Activated CD8-positive, alpha-beta memory T cell treated with anti-CD3 and anti-CD28 coated beads for 36 hours (primary cell): ENCODE results near the gene SYNJ1. TPM values are rescaled to one million over a fixed set of nuclear protein-coding genes. Genes with fewer than 3 reads are reported as not detected.
"Not testable (repeated sequence)": the region's sequence is repeated elsewhere in the genome, so short reads cannot be mapped to it uniquely, and the experiment has no call there.

Source experiments
- CTCF ChIA-PET: fragments of 350-600 bp; sonication (Branson Sonifier 250); formaldehyde crosslinking; loops from one replicate; lab custom pipeline; 2021; ENCODE audit warnings: antibody characterized with exemption; lab: Charles Lee
- POLR2A ChIA-PET: fragments of 350-600 bp; sonication (Branson Sonifier 250); formaldehyde crosslinking; loops from one replicate; lab custom pipeline; 2021; ENCODE audit warnings: antibody characterized with exemption; lab: Charles Lee
- total RNA-seq, 2 experiments: library from RNA; stranded (reverse); gene quantifications; one replicate each; pipeline ENCODE4 v1.2.3, GENCODE V29; 2021

Gene SYNJ1
- total RNA-seq = 10 to 100 TPM; 10.0 to 10.3 TPM

DNA sequence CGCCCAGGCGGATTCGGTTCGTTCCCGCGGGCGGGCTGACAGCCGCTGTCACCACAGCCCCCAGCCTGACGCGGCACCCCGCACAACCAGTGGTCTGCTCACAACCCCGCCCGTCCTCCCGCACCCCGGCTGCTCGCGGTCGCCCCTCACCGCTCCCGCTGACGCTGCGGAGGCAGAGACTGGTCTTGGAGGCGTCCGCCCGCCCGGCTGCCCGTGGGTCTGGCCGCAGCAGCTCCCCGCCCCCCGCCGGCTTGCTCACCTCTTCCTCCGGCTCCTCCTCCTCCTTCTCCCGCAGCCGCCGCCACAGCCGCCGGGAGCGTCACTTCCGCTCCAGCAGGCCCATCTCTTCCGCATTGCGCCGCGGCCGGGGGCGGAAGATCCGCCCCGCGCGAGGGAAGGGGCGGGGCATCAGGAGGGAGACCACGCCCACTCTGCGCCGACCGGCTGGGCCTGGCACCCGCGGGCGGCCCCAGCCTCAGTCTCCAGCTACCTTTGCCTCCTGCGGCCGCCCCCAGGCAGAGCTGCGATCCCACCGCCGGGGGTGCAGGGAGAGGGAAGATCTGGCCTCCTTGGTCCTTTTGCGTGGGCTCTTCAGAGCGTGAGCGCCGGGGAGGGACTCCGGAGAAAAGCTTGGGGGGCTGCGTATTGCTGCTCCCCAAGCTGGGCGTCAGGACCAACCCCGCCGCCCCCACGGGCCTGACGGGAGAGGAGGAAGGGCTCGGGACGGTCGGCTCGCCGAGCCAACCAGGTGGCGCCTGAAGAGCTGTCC, at the start of gene SYNJ1:
Gene SYNJ1, minus strand, starts transcription at position 327 of the 769 bp plus-strand sequence. CDS start 1,118 bp downstream, outside the sequence.
- ChIA-PET CTCF (interaction anchor here (1.2 to 2.3 kb wide), 4 partner anchors 16 to 44 kb away, joined by 3 to 6 read pairs (median 4); partner anchors contain the start of gene PAXBP1), POLR2A (interaction anchor here (0.5 to 2.8 kb wide), 7 partner anchors 19 to 477 kb away, joined by 3 to 23 read pairs (median 4); partner anchors contain the start of genes CFAP298 and PAXBP1)

- ChIA-PET CTCF (interaction anchor here (1.1 kb wide), 1 partner anchor 44 kb away, joined by 3 read pairs; no protein-coding TSS in a partner anchor), POLR2A (no interaction called here)
Observed at GRCh38 chr21:32777269-32777668, 49.5 kb upstream of the SYNJ1 start.

DNA sequence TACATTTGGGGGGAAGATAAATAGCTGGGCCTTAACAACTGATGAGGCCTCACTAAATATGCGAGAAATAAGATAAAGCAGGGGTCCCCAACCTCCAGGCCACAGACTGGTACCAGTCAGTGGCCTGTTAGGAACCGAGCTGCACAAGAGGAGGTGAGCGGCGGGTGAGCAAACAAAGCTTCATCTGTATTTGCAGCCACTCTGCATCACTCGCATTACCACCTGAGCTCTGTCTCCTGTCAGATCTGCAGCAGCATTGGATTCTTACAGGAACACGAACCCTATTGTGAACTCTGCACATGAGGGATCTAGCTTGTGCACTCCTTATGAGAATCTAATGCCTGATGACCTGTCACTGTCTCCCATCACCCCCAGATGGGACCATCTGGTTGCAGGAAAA, 48.9 kb upstream of the SYNJ1 start:
- POLR2A ChIA-PET = interaction anchor here (0.6 kb wide), 1 partner anchor 765 kb away, joined by 3 read pairs; the partner anchor contains the start of gene GART
- CTCF ChIA-PET = no interaction called here

- POLR2A ChIA-PET = interaction anchor here (1.0 to 3.2 kb wide), 2 partner anchors 45 to 361 kb away, joined by 5 to 23 read pairs; partner anchors contain the start of genes EVA1C and SYNJ1
- CTCF ChIA-PET = interaction anchor here (1.2 kb wide), 1 partner anchor 37 kb away, joined by 3 read pairs; no protein-coding TSS in a partner anchor
Observed at GRCh38 chr21:32773048-32773344, 45.2 kb upstream of the SYNJ1 start.

DNA sequence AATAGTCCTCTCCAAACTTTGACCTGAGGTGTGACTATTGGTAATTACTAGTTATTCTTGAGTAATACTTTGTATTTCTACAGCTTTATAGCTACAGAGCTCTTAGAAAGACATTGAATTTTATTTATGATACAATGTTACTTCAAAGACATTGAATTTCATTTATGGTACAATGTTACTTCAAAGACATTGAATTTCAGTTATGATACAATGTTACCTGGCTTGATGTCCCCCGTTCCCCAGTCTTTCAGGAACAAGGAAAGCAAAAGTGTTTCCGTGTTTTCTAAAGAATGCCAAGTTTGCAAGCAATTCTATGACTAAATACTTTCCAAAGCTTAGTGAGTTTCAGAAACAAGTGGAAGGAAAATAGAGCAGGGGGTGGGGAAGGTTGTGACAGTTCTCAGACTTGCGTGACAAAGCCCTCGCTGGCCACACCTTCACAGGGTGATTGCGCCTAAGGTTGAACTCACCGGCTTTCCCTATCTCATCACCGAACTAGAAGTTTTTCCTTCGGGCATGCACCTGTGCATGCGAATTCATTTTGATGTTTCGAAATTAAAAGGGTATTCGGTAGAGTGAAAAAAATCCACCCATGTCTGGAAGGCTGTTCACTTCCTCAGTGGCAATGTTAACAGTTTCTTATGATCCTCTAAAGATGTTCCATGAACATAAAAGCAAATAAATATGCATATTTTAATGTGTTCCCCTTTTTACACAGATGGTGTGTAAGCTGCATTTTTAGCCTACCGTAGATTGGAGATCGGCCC, 44.7 kb upstream of the SYNJ1 start:
- ChIA-PET POLR2A (interaction anchor here (0.6 to 3.2 kb wide), 3 partner anchors 45 to 1431 kb away, joined by 3 to 23 read pairs (median 5); partner anchors contain the start of genes EVA1C and SYNJ1), CTCF (interaction anchor here (1.2 to 1.6 kb wide), 2 partner anchors 37 to 45 kb away, joined by 3 to 5 read pairs; partner anchors contain the start of gene SYNJ1)

- ChIA-PET POLR2A (interaction anchor here (0.5 to 3.2 kb wide), 8 partner anchors 37 to 1575 kb away, joined by 3 to 23 read pairs (median 4); partner anchors contain the start of gene SYNJ1), CTCF (interaction anchor here (0.6 to 1.6 kb wide), 8 partner anchors 10 to 772 kb away, joined by 3 to 6 read pairs (median 4); partner anchors contain the start of gene SYNJ1)
Observed at GRCh38 chr21:32770871-32771523, 43.2 kb upstream of the SYNJ1 start.

DNA sequence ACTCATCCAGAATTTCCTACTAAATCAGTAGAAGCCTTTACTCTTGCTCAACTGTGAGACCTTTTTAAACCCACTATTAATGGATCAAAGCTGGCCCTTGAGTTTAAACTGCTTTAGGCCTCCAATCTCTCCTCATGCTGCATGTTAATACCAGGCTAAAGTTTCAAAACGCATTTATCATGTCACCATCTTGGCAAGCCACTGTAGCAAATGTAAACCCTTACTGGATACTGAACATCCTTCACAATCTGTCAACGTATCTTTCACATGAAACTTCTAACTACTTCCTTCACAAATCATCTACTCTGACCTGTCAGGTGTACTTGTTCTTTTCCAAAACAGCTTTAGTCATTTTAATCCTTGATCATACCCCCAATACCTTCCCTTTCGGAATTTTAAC, 40.7 kb upstream of the SYNJ1 start:
- POLR2A ChIA-PET = no interaction called here
- CTCF ChIA-PET = no interaction called here

- ChIA-PET CTCF (no interaction called here), POLR2A (no interaction called here)
Observed at GRCh38 chr21:32765058-32765457, 37.2 kb upstream of the SYNJ1 start.

DNA sequence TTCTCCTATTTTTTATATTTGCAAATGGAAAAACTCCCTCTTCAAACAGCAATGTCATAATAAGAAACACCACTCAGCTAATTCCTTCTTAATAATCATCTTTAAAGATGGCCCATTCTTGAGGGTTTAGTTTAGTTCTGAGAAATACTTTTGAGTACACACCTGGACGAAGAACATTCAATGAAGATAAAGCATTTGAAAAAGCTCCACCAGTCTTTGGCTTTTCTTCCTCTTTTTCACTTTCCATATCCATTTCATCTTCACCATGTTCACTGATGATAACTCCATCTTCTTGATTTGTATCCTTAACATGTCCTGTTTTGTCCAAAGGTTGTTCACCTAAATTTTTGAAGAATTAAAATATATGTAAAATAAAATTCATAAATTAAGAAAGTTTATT, 36.4 kb upstream of the SYNJ1 start:
- ChIA-PET CTCF (no interaction called here), POLR2A (no interaction called here)

DNA sequence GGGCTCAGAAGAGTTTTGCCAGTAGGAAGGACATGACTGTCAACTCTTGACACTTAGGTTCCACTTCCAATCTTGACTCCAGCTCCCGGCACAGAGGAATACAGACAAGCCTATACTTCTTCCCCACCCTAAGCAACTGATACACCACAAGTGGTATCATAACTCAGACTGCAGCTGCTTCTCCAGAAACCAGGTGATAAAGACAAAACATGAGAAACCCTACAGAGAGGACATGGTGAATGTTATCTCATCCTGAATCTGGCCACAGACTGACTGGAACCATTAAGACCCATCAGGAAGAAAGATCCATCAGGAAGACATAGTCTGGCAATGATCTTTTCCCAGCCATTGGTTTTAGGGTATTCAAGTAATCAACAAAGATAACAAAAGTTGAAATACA, 30.0 kb upstream of the SYNJ1 start:
- ChIA-PET POLR2A (no interaction called here), CTCF (no interaction called here)

DNA sequence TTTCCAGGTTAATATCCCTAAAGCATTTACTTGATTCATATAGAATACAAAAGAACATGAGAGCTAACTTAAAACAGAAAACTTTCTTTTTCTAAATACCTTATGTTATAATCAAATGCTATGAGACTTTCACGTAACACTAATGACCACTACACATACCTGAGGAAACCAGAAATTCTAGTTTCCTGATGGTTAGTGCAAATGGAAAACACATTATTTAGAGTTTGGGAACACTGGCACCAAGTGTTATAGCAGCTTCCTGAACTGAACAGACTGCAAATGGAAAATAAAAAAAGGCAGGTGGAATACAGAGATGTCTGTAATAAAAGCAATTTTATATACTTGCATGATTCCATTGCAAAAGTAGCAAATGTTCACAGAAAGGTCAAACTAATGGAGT, 28.3 kb upstream of the SYNJ1 start:
- CTCF ChIA-PET = interaction anchor here (1.0 kb wide), 1 partner anchor 15 kb away, joined by 4 read pairs; the partner anchor contains the start of gene PAXBP1
- POLR2A ChIA-PET = interaction anchor here (0.6 kb wide), 1 partner anchor 9 kb away, joined by 4 read pairs; no protein-coding TSS in a partner anchor

DNA sequence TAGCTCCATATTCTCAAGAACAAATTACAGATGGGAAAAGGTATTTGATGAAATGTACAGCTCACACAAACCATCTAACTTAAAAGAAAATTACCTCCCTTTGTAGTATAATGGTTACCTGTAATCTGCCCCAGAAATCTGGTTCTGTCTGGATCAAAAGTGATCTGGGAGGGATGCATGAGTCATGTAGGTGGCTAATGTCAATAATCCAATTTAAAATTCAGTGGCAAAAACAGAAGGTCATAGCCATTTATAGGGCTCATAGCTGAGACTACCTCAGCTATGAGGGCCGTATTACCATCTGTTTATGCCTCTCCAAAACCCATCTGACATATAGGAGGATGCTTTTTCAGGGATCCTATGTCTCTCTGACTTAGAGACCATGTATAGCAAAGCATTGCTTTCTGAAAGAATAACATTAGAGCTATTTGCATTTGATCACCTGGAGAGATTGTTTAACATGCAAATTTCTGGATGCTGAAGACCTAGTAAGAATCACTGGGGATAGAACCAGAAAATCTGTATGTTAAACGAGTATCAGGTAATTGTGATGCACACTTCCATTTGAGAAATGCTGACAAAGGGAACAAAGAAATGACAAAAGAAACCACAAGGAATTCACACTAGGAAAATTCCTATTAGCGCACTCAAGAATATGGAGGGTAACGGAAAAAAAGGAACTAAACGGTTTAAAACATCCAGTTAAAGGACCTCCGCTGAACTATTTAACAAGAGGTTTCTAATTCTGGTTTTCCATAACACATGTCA, 26.2 kb upstream of the SYNJ1 start:
- CTCF ChIA-PET = no interaction called here
- POLR2A ChIA-PET = interaction anchor here (1.3 kb wide), 1 partner anchor 26 kb away, joined by 3 read pairs; the partner anchor contains the start of gene SYNJ1

DNA sequence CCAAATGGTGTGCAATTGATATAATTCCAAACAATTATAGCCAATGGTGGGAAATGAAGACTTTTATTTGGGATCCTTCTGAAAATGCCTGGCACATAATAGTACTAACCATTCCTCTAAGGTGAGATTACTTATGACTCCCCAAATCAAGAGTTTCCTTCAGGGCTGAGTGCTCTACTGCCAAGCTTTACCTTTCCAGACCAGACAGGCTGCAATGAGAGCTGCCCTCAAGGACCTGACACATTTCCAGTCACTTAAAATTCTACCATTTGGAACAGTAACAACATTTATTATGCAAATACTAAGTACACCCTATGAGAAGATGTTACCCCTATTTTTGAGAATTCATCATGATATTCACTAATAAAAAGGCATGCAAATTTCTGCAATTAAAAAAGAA, 22.6 kb upstream of the SYNJ1 start:
- POLR2A ChIA-PET = no interaction called here
- CTCF ChIA-PET = interaction anchor here (0.6 kb wide), 1 partner anchor 854 kb away, joined by 4 read pairs; no protein-coding TSS in a partner anchor

- ChIA-PET POLR2A (no interaction called here), CTCF (no interaction called here)
Observed at GRCh38 chr21:32749662-32750061, 21.8 kb upstream of the SYNJ1 start.

GRCh38 chr21:32748529-32748928, 20.7 kb upstream of the SYNJ1 start:
- POLR2A ChIA-PET = no interaction called here

GRCh38 chr21:32747396-32747795, 19.6 kb upstream of the SYNJ1 start:
- POLR2A ChIA-PET = interaction anchor here (0.6 to 0.7 kb wide), 4 partner anchors 8 to 725 kb away, joined by 4 to 6 read pairs (median 4); no protein-coding TSS in a partner anchor
- CTCF ChIA-PET = interaction anchor here (0.7 to 1.1 kb wide), 2 partner anchors 19 to 802 kb away, joined by 3 read pairs; no protein-coding TSS in a partner anchor

More at GRCh38 chr21:32748529-32748928, 20.7 kb upstream of the SYNJ1 start:
- CTCF ChIA-PET = no interaction called here

GRCh38 chr21:32746711-32747110, 18.9 kb upstream of the SYNJ1 start:
- POLR2A ChIA-PET = not testable (repeated sequence)
- CTCF ChIA-PET = interaction anchor here (1.1 kb wide), 1 partner anchor 18 kb away, joined by 3 read pairs; no protein-coding TSS in a partner anchor

- POLR2A ChIA-PET = no interaction called here
- CTCF ChIA-PET = no interaction called here
Observed at GRCh38 chr21:32742396-32742795, 14.6 kb upstream of the SYNJ1 start.
